T47D (cell line): ENCODE measurements around the gene RUFY3.
"Not testable (repeated sequence)": the region's sequence is repeated elsewhere in the genome, so short reads cannot be mapped to it uniquely, and the experiment has no call there.

ENCODE experiments used
- DNase-seq, 2 experiments: peaks; one replicate each; pipeline versions ENCODE4 v3.0.0 to v3.0.0-alpha.2; 2011 to 2012; ENCODE audit warnings: low read depth in 1 of 2, low spot score in 1 of 2
- JUND ChIP-seq: IDR thresholded peaks from 2 replicates; pipeline ENCODE4 v1.6.1; 2012; ENCODE audit warnings: low read depth
- in situ Hi-C: cut with HindIII; loops from 2 replicates; pipeline ENCODE4 v1.10.0; 2016; ENCODE audit warnings: low sequenced_read_pairs, low pct_unique_long_range_greater_than_20kb

The RUFY3 gene, protein sequence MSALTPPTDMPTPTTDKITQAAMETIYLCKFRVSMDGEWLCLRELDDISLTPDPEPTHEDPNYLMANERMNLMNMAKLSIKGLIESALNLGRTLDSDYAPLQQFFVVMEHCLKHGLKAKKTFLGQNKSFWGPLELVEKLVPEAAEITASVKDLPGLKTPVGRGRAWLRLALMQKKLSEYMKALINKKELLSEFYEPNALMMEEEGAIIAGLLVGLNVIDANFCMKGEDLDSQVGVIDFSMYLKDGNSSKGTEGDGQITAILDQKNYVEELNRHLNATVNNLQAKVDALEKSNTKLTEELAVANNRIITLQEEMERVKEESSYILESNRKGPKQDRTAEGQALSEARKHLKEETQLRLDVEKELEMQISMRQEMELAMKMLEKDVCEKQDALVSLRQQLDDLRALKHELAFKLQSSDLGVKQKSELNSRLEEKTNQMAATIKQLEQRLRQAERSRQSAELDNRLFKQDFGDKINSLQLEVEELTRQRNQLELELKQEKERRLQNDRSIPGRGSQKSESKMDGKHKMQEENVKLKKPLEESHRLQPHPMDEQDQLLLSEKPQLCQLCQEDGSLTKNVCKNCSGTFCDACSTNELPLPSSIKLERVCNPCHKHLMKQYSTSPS

DNA sequence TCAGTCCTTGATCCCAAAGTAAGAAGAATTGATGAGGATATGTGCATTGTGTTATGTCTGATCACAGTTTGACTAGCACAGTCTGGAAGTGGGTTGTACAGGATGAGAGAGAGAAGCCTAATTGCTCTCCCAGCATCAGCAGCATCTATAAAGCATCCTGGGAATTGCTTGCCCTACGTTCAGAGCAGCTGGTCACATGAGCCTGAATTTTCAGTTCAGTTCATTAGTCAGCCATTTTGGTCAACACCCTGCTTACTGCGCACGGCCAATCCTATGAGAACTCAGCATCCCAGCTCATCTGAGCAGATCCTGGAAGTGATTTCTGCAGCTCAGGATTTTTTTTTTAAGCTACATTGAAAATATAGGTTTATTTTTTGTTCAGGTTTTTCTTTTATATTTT is at the start of gene RUFY3:
RUFY3 (plus strand) TSS at position 218 of the 400 bp plus-strand sequence. CDS start 610 bp downstream, outside the sequence.
- in situ Hi-C loops, result no loop called here
- no peak for TF ChIP-seq JUND
- DNase-seq, result no peak

DNA sequence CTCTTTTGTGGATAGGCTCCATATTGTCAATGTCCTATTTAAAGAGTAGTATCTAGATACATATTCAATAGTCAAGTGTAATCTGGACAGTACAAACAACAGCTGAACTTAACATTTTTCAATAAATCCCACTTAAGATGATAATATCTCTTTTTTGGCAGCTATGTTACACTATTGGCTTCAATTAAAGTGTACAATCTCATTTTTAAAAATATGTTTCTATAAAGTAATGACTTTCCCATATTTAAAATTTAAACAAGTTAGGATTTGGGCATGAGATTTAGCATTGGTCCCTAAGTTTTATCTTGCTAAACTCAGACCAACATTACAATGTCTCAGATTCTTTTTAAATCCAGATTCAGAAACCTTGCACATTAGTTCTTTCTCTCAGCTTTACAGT is 47.6 kb upstream of the RUFY3 start:
- no peak for DNase-seq
- in situ Hi-C loops, result no loop called here
- TF ChIP-seq JUND, result no peak

DNA sequence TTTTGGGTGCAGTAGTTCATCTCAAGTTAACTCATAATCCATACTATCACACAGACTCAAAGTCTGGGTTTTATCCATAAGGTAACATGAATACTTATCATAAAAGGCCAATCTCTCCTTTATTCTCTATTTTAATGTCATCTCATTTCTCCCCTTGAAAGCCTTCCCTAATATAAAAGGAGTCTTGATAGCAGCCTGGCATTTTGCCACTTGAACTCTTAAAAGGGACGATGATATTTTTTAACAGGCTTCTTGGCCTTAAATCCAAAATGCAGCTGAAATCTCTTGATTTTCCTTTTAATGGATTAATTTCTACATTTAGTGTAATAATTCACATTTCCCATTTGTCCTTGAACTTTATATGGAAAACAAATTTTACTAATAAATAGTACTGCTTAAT is 47.0 kb upstream of the RUFY3 start:
- TF ChIP-seq JUND, result no peak
- in situ Hi-C loops, result no loop called here

DNA sequence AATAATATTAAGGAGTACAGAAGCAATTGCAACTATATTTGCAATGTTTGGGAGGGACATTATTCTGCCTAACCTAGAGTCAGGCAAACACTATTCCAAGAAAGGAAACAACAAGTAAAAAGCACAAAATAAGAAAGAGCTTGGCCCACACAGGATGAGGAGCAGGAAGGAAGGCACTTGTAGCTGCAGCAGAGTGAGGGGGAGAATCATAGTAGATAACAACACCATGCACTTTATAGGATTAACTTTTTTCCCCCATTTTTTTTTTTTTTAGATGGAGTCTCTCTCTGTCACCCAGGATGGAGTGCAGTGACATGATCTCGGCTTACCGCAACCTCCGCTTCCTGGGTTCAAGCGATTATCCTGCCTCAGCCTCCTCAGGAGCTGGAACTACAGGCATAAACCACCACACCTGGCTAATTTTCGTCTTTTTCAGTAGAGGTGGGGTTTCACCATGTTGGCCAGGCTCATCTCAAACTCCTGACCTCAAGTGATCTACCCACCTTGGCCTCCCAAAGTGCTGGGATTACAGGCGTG is 45.1 kb upstream of the RUFY3 start:
- no peak for DNase-seq

More for the DNA sequence above, 47.0 kb upstream of the RUFY3 start:
- no peak for DNase-seq

DNA sequence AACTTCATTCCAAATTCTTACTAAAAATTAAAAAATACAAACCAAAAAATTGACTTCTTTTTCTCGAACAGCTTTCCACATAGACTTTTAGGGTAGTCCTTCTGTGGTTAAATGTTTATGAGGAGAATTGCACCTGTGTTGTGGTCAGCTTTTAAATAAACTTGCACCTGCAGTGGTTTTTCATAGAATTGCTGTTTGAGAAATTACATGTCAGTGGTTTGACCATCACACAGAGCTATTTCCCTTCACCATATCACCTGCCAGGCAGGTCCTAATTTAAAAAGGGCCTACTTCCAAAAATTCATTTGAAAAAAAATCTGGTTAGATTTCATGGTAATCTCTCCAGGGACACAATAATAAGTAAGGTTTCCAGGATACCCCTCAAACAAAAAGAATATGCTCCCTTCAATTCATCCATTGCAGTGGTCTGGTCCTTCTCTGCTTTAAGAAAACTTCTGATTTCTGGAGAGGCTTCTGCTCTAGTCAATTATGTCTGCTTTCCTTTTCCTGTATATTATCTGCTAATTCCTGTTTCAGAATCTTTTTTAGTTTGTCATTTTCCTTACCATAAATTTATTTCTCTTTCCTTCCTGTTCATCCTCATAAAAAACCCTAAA is 43.3 kb upstream of the RUFY3 start:
- DNase-seq, result no peak
- TF ChIP-seq JUND, result no peak
- in situ Hi-C loops, result no loop called here

More for the DNA sequence above, 45.1 kb upstream of the RUFY3 start:
- in situ Hi-C loops, result no loop called here
- no peak for TF ChIP-seq JUND

DNA sequence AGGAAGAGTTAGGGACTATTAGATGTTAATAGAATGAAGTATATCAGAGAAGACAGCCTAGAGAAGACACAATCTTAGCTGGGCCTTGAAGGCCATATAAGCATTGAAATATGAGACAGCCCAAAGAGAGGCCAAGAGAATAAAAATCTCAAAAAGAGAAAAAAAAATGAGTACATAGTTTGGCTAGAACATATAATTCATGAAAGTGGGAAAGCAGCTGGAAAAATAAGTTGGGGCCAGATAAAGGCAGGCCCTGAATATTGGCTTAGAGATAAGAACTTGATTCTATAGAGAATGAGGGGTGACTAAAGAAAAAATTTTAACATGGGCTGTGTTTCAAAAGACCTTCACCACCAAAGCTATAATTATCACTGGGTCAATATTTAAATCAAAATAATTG is 40.8 kb upstream of the RUFY3 start:
- in situ Hi-C loops, result no loop called here
- TF ChIP-seq JUND, result no peak
- DNase-seq, result no peak

DNA sequence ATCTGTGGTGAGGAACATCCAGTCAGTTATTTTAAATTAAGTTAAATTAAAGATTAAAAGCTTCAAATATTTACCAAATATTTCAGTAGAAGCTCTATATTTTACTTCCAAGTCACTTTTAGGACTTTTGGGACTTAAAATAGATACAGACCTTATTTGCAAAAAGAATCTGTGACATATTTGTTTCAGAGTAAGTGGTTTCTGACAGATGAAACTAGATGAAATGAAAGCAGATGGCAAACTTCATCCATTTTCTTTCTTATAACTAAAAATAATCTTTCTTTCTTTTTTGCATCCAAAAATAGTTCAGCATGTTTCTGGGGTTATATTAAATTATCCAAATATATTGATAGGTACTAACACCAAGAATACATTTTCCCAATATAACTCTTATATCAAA is 40.1 kb upstream of the RUFY3 start:
- DNase-seq, result no peak
- no peak for TF ChIP-seq JUND
- in situ Hi-C loops, result no loop called here

DNA sequence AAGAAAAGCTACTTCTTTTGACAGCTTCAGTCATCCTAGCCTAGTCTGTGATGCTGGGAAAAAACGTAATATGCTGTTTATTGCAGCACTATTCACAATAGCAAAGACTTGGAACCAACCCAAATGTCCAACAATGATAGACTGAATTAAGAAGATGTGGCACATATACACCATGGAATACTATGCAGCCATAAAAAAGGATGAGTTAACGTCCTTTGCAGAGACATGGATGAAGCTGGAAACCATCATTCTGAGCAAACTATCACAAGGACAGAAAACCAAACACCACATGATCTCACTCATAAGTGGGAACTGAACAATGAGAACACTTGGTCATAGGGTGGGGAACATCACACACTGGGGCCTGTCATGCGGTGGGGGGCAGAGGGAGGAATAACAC is 39.6 kb upstream of the RUFY3 start:
- in situ Hi-C loops, DNase-seq: not testable (repeated sequence)

DNA sequence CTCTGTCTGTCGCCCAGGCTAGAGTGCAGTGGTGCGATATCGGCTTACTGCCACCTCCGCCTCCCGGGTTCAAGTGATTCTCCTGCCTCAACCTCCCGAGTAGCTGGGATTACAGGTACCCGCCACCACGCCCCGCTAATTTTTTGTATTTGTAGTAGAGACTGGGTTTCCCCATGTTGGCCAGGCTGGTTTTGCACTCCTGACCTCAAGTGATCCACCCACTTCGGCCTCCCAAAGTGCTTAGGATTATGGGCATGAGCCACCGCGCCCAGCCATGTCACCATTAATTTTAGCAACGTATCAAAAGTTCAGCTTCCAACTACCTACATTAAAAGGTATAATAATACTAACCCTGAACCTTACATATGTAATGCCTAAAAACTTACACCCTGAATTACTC is 34.4 kb upstream of the RUFY3 start:
- no peak for TF ChIP-seq JUND
- in situ Hi-C loops, result no loop called here
- DNase-seq, result no peak

DNA sequence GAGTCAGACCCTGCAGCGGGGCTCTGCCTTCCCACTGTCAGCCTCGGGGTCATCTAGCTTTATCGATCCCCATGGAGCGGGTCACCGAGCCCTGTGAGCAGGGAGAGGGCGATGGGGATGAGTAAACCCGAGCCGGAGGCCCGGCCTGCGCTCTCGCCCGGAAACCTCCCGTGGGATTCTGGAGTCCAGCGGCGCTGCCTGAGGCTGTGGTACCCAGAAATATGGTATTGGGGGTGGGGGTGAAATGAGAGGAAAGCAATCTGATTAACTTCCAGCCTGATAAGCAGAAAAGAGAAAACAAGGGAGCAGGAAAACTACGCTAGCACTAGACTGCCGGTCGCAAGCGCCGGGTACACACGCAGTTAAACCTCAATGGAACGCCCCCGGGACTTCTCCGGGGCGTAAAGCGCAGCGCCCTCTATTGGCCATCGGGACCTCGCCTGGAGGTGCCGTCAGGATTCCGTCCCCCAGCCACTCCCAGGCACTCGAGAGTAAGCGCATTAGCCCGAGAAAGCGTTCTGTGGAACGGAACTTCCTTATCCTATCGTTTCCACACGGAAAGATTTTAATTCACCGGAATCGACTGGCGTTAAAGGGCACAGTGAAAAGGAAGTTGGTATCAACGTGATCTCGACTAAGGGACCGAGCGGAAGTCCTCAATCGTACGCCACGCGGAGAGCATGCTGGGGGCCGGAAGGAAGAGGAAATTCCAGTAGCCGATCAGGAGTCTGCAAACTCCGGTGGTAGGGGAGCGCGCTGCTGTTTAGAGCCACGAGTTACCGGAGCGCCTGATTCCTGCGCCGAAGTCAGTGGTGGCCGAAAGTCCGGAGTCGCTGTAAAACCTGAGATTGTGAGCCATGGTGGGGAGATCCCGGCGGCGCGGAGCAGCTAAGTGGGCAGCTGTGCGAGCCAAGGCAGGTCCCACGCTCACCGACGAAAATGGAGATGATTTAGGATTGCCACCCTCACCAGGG is 33.7 kb upstream of the RUFY3 start, which contains the start of gene UTP3:
UTP3 (plus strand) TSS at position 712 of the 974 bp plus-strand sequence; CDS start at position 858, 146 bp downstream.
- in situ Hi-C loops, result no loop called here
- no peak for TF ChIP-seq JUND
- peak; percentile 60 to 98 for DNase-seq

DNA sequence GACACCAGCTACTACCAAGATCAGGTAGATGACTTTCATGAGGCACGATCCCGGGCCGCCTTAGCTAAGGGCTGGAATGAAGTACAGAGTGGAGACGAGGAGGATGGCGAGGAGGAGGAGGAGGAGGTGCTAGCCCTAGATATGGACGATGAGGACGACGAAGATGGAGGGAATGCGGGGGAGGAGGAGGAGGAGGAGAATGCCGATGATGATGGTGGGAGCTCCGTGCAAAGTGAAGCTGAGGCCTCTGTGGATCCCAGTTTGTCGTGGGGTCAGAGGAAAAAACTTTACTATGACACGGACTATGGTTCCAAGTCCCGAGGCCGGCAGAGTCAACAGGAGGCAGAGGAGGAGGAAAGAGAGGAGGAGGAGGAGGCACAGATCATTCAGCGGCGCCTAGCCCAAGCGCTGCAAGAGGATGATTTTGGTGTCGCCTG is 33.0 kb upstream of the RUFY3 start:
- in situ Hi-C loops, result no loop called here
- DNase-seq, result no peak
- TF ChIP-seq JUND, result no peak

DNA sequence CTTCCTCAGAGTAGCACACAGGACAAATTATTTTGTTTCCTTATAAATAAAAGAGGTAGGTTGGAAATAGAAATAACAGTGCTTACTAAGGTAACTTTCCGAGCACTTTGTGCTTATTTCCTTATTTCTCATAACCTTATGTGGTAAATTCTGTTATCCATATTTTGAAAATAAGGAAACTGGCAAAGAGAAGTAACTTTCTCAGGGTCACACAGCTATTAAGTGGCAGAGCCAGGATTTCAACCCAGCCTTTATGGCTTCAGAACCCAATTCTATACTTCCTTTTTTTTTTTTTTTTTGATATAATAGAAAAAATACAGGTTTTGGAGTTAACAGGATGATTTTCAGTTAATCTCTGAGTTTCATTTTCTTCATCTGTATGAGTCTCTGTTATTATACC is 30.1 kb upstream of the RUFY3 start:
- DNase-seq, result no peak
- no peak for TF ChIP-seq JUND
- in situ Hi-C loops, result no loop called here

DNA sequence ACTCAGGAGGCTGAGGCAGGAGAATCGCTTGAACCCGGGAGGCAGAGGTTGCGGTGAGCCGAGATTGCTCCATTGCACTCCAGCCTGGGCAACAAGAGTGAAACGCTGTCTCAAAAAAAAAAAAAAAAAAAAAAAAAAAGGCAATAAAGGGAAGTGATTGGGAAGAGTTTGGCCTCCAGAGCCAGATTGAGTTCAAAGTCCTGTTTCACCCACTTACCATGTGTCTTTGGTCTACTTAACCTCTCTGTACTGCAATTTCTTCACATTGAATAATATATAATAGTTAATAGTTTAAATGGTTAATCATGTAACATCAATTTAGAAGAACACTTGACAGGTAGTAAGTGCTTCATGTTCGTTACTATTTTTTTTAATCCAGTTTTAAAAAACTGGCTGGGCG is 27.1 kb upstream of the RUFY3 start:
- in situ Hi-C loops, DNase-seq: not testable (repeated sequence)

DNA sequence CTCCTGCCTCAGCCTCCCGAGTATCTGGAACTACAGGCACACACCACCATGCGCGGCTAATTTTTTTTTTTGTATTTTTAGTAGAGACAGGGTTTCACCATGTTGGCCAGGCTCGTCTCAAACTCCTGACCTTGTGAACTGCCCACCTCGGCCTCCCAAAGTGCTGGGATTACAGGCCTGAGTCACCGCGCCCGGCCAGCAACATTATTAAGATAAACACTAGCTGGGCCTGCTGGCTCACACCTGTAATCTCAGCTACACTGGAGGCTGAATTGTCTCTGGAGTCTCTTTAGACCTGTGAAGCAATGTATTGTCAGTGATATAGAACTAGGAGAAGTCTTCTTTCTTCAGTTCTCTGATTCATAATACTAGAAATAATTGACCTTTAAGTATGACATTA is 23.3 kb upstream of the RUFY3 start:
- in situ Hi-C loops, DNase-seq: not testable (repeated sequence)
